GM18951 (cell line): ENCODE measurements around the gene CGB7.
"Not testable (repeated sequence)": the region's sequence is repeated elsewhere in the genome, so short reads cannot be mapped to it uniquely, and the experiment has no call there.

Source experiments
- POLR2A ChIP-seq: IDR thresholded peaks from 4 replicates; pipeline ENCODE4 v1.6.1; 2011; ENCODE audit warnings: mild to moderate bottlenecking; ENCODE audit not compliant: insufficient read length, insufficient read depth; ENCODE audit errors: extremely low read depth
- in situ Hi-C: fragments of 300-500 bp; cut with MboI; formaldehyde crosslinking; loops from one replicate; pipeline ENCODE4 v1.12.0; 2022; ENCODE audit warnings: low sequenced_read_pairs, mixed read lengths, inconsistent platforms; ENCODE audit not compliant: unreplicated experiment

Gene CGB7

DNA sequence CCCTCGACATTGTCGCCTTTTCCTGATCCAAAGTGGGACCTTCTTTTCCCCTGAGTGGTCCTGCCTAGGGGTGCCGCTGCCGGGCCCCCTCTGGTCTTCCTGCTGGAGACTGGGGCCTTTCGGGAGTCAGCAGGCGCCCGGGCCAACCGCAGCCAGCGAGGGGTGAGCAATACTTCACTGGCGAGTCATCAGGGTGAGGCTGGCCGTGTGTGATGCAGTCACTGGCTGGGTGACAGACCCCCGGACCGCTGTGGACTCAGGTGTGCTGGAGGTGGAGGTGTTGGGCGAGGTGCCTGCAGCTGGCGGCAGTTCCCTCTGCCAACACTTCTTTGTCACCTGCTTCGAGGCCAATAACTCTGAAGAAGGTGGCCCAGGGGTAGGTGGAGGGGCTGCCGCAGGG, 15.4 kb downstream of the CGB7 start:
- no peak for TF ChIP-seq POLR2A
- in situ Hi-C loops: no loop called here

DNA sequence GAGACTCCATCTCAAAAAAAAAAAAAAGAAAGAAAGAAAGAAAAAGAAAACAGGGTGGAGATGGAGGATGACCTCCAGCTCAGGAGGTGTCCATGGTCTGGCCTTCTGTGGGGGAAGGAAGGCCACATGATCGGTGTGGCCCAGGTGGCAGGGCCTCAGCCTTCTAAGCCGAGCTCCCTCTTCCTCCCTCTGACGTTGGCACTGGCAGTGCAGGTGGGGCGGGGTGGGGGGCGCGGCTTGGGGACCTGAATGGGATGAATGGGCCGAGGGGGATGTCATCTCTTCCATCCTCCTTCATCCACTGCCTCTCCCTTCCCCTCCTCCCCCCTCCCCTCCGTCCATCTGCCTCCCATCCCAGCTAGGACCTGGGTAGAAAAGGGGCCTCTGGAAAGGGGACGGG, 17.8 kb downstream of the CGB7 start:
- in situ Hi-C loops: not testable (repeated sequence)

DNA sequence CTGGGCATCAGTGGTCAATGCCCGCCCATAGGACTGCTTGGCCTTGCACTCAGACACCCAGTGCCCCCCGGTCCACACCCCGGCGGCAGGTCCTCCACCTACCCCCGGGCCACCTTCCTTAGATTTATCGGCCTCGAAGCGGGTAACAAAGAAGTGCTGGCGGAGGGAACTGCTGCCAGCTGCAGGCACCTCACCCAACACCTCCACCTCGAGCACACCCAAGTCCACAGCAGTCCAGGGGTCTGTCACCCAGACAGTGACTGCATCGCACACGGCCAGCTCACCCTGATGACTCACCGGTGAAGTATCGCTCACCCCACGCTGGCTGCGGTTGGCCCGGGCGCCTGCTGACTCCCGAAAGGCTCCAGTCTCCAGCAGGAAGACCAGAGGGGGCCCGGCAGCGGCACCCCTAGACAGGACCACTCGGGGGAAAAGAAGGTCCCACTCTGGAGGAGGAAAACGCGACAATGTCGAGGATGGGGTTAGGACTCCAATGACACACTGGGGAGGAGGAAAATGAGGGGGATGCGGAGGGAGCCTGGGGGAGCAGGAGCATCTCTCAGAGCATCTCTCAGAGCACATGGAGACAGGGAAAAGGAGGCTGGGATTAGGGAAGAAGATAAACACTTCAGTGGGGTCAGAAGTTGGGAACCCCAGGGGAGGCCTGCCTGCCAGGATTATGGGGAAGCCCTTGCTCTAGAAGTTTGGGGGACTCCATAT, 18.8 kb downstream of the CGB7 start:
- in situ Hi-C loops: not testable (repeated sequence)

DNA sequence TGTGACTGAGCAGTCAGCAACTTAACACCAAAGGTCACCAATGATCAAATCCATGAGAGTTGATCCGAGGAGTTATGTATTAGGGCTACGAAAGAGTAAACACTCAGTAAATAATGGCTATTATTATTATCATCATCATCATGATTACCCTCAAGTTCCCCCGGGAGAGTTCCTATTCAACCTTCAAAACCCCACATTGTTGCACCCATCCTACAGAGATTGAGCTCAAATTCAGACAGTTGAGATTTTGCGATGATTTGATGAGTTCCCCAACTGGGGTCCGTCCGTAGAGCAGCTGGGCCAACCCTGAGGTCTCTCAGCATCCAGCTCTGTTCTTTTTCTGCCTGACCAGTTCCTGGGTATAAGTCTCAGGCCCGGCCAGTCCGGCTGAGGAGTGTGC, 19.4 kb downstream of the CGB7 start:
- in situ Hi-C loops: not testable (repeated sequence)

DNA sequence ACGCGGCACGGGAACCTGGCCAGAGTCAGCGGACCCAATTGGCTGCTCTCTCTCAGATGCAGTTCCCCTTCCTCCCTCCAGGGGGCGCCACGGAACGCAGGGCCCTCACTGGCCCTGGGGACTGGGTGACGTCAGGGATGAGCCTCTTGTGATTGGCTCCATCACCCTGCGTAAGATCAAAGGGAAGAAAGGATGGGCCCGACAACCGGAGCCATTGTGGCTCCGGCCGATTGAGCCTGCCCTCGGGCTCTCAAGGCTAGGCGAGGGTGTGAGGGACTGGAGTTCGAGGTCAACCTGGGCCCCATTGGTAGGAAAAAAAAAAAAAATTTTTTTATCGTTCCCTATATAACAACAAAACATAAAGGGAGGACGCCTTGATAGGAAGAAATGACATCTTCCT, 20.7 kb downstream of the CGB7 start, which contains the start of gene CGB1:
Gene CGB1, minus strand, starts transcription at position 81 of the 400 bp plus-strand sequence. CDS start 184 bp downstream, outside the sequence.
- in situ Hi-C loops: not testable (repeated sequence)

DNA sequence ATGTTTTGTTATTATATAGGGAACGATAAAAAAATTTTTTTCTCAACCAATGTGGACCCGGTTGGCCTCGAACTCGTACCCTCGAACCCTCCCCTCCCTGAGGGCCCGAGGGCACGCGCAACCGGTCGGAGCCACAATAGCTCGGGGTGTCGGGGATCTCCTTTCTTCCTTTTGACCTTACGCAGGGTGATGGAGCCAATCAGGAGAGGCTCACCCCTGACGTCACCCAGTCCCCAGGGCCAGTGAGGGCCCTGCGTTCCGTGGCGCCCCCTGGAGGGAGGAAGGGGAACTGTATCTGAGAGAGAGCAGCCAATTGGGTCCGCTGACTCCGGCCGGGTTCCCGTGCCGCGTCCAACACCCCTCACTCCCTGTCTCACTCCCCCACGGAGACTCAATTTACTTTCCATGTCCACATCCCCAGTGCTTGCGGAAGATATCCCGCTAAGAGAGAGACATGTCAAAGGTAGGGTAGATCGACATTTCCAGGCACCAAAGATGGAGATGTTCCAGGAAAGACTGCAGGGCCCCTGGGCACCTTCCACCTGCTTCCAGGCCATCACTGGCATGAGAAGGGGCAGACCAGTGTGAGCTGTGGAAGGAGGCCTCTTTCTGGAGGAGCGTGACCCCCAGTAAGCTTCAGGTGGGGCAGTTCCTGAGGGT, 25.8 kb downstream of the CGB7 start, which contains the start of gene CGB2:
Gene CGB2, plus strand, starts transcription at position 249 of the 660 bp plus-strand sequence. Its CDS starts 206 bp downstream, at position 455.
- in situ Hi-C loops: not testable (repeated sequence)

DNA sequence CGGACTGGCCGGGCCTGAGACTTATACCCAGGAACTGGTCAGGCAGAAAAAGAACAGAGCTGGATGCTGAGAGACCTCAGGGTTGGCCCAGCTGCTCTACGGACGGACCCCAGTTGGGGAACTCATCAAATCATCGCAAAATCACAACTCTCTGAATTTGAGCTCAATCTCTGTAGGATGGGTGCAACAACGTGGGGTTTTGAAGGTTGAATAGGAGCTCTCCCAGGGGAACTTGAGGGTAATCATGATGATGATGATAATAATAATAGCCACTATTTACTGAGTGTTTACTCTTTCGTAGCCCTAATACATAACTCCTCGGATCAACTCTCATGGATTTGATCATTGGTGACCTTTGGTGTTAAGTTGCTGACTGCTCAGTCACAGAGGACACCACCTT, 27.2 kb downstream of the CGB7 start:
- in situ Hi-C loops: not testable (repeated sequence)

DNA sequence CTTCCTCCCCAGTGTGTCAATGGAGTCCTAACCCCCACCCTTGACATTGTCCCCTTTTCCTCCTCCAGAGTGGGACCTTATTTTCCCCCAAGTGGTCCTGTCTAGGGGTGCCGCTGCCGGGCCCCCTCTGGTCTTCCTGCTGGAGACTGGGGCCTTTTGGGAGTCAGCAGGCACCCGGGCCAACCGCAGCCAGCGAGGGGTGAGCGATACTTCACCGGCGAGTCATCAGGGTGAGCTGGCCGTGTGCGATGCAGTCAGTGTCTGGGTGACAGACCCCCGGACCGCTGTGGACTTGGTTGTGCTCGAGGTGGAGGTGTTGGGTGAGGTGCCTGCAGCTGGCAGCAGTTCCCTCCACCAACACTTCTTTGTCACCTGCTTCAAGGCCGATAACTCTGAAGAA, 27.8 kb downstream of the CGB7 start:
- in situ Hi-C loops: not testable (repeated sequence)

DNA sequence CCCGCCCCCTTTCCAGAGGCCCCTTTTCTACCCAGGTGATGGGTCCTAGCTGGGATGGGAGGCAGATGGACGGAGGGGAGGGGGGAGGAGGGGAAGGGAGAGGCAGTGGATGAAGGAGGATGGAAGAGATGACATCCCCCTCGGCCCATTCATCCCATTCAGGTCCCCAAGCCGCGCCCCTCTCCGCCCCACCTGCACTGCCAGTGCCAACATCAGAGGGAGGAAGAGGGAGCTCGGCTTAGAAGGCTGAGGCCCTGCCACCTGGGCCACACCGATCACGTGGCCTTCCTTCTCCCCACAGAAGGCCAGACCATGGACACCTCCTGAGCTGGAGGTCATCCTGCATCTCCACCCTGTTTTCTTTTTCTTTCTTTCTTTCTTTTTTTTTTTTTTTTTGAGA, 28.9 kb downstream of the CGB7 start:
- in situ Hi-C loops: not testable (repeated sequence)

DNA sequence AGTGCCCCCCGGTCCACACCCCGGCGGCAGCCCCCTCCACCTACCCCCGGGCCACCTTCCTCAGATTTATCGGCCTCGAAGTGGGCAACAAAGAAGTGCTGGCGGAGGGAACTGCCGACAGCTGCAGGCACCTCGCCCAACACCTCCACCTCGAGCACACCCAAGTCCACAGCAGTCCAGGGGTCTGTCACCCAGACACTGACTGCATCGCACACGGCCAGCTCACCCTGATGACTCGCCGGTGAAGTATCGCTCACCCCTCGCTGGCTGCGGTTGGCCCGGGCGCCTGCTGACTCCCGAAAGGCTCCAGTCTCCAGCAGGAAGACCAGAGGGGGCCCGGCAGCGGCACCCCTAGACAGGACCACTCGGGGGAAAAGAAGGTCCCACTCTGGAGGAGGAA, 31.9 kb downstream of the CGB7 start:
- in situ Hi-C loops: not testable (repeated sequence)

DNA sequence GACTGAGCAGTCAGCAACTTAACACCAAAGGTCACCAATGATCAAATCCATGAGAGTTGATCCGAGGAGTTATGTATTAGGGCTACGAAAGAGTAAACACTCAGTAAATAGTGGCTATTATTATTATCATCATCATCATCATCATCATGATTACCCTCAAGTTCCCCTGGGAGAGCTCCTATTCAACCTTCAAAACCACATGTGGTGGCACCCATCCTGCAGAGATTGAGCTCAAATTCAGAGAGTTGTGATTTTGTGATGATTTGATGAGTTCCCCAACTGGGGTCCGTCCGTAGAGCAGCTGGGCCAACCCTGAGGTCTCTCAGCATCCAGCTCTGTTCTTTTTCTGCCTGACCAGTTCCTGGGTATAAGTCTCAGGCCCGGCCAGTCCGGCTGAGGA, 32.5 kb downstream of the CGB7 start:
- in situ Hi-C loops: not testable (repeated sequence)

DNA sequence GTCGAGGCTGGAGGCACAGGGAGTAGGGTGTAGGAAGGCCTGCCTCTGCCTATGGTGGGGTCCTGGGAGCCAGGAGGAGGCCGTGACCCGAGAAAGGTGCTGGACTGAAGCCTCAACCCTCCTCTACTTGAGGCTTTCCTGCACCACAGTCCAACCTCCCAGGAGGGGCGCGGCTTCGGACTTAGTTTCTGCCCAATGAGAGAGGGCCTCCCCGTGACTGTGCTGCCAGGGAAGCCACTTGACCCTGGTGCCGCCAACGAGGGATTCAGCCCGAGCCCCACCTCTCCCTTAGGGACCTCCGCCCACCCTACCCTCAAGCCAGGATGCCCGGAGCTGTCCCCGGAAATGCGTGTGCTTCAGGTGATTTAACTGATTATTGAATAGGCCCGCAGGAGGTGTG, 33.3 kb downstream of the CGB7 start, which contains the start of gene CGB3:
Gene CGB3, minus strand, starts transcription at position 101 of the 400 bp plus-strand sequence. CDS start 362 bp downstream, outside the sequence.
- in situ Hi-C loops: not testable (repeated sequence)

DNA sequence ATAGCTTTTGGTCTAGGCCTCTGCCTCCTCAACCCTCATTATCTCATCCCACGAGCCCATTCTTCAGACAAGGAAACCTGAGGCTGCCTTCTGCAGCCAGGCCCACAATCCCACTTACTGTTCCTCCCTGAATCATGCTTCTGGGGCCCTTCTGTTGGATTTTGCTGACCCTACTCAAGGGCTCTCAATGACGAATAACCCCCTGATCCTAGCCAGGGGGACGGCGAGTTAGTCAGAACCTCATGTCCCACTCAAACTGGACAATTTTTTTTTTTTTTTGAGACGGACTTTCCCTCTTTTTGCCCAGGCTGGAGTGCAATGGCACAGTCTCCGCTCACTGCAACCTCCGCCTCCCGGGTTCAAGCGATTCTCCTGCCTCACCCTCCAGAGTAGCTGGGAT, 35.4 kb downstream of the CGB7 start:
- in situ Hi-C loops: no loop called here
- TF ChIP-seq POLR2A: no peak

DNA sequence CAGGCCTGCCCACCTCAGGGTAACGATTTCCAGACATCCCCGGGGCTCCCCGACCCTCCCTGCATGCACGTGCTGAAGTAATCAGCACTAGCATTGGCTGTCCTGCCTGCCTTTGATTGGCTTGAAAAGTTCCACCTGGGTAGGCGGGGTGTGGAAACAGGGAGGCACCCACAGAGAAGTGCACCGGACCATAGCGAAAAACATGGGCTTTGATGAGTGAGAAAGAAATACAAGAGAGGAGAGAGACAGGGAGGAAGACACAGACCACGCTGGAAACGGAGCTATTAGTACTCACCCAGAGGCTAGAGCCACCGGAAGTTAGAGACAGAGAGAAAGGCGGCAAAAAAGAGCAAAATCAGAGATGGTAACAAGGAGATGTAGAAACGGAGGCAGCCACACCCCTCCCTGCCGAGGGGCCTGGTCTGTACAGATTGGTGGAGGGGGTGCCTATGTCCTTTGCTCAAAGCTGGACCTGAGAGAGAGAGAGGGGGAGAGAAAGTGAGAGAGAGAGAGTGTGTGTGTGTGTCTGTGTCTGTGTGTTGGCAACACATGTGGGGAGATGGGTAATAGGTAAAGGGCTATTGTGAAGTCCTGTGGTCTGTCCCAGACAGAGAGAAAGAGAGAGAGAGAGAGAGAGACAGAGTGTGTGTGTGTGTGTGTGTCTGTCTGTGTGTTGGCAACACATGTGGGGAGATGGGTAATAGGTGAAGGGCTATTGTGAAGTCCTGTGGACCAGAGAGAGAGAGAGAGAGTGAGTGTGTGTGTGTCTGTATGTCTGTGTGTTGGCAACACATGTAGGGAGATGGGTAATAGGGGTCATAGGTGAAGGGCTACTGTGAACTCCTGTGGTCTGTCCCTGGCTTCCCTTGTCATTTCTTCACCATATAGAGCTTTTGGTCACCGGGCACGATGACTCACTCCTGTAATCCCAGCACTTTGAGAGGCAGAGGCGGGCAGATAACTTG, 36.3 kb downstream of the CGB7 start:
- no peak for TF ChIP-seq POLR2A
- in situ Hi-C loops: no loop called here
